GM21423 (cell line): ENCODE results near the gene ZNF646.

Source experiments
- ATAC-seq: cut with Tn5 transposase; IDR thresholded peaks from one replicate; pipeline ENCODE4 v1.9.1; 2021; ENCODE audit warnings: mild to moderate bottlenecking, moderate library complexity; ENCODE audit not compliant: unreplicated experiment

Gene ZNF646

DNA sequence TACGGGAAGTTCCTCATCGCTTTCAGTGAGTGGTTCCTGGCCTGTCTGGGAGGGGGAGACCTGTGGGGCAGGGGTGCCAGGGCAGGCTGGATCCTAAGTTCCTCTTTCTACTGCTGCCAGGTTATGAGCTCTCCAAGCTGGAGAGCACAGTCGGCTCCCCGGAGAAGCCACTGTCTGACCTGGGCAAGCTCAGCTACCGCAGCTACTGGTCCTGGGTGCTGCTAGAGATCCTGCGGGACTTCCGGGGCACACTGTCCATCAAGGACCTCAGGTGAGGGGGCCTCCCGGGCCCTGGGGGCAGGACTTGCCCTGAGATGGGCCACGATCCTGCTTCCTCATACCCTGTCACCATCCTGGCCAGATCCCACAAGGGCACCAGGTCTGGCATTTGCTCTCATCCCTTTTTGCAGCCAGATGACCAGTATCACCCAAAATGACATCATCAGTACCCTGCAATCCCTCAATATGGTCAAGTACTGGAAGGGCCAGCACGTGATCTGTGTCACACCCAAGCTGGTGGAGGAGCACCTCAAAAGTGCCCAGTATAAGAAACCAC, 56.2 kb downstream of the ZNF646 start:
- ATAC-seq: no peak

DNA sequence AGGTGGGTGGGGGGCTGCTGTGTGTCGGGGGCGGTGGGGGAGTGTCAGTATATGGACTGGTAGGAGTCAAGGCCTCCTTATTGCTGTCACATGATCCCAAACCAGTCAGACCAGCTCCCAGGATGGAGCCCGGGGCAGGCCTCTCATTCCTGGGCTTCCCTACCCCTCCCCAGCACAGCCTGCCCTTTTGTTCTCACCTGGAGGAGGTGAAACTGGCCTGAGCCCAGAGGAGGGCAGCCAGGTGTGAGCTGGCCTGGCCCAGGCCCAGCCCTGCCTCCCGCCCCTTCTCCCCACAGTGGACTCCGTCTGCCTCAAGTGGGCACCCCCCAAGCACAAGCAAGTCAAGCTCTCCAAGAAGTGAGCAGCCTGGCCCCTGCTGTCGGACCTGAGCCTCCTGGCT, 56.7 kb downstream of the ZNF646 start:
- no peak for ATAC-seq

DNA sequence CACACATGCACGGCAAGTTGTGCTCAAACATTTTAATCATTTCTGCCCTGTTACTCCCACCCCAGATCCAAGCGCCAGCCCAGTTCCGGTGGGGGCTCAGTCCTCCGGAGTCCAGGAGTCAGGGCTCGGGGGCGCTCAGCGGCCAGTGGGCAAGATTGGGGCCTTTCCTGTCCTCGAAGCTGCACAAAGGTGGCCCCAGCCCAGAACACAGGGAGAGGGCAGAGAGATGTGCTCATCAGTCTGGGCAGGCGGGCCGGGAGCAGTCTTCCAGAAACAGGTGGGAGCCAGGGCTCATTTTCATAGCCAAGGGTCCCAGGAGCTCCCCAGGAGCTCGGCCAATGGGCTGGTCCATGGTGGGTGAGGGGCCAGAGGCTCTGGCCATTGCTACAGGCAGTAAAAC, 57.2 kb downstream of the ZNF646 start:
- no peak for ATAC-seq

DNA sequence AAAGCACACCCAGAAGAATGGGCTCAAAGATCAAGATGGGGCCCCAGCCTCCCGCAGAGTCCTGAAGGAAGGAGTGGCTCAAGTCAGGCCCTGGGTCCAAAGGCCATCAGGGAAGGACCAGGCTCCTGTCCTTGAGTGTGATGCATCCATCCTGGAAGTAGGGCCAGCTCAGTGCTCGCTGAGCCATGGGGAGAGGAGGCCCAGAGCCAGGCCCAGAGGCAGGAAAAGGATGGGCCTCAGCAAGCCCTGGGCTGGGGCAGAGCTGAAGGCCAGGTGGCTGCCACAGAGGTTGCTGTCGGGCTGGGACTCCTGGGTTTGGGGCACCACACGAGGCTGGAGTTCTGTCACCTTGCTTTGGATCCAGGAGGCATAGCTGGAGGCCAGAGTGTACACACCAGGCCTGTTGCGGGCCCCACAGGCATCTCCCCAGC, 57.6 kb downstream of the ZNF646 start:
- ATAC-seq: no peak

DNA sequence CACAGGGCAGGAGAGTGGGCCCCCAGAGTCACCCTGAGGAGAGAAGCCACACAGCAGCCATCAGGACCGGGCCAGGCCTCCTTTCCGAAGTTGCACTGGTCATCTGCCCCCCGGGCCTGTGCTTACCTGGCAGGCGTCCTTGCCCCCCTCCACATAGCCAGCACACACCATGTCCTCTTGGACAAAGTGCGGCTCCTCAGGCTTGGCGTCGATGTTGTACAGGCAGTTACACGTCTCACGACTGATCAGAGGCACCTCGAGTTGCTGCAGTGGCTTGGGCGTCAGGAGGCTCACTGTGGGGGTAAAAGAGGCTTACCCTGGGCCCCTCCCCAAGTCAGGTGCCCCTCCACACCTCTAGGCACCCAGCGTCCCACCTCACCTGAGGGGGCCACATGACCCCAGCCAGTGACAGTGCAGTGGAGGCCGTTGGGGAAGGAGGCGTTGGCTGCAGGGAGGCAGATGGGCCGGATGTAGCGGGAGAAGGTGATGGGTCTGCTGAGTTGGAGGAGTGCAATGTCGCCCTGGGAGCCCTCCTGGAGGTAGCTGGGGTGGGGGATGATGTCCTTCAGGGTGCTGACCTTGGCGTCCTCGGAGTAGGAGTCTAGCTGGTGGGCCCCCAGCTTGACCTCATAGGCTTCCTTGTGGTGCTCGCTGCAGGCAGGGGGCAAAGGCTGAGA, 58.2 kb downstream of the ZNF646 start:
- no peak for ATAC-seq

DNA sequence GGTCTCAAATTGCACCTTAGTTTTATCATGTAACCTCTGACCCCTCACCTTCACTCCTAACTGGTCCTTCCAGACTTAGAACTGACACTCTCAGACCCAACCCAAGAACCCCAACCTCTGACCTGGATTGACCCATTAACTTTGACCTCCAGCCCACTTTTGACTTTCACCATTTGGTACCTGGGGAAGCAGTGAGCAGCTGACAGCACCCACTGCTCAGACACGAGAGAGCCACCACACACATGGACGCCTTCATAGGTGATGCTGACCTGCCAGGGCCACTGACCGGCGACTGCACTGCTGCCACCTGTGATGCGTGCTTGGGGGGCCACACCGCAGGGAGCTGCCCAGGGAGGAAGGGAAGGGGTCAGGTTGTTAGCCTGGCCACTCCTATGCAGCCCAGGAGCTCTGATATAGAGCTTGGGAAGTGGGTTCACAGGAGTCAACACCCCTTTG, 58.9 kb downstream of the ZNF646 start:
- ATAC-seq: no peak
